DND-41 (cell line): ENCODE results near the gene GPR39.

Source experiments
- ATAC-seq: fragments of 200-7000 bp; cut with Tn5 transposase; 3 replicates; pipeline ENCODE4 v1.9.1; 2021; ENCODE audit warnings: low read depth; ENCODE audit not compliant: insufficient read depth
- DNase-seq: peaks from one replicate; pipeline ENCODE4 v3.0.0-alpha.2; 2020
- H2AFZ ChIP-seq: 2 replicates; pipeline ENCODE4 v1.6.0; 2012; ENCODE audit warnings: low read depth, low read length
- H3K27ac ChIP-seq: 2 replicates; pipeline ENCODE4 v1.5.1; 2012; ENCODE audit warnings: low read length, inconsistent platforms
- H3K27me3 ChIP-seq: fragments of 200-600 bp; sonication (generic); 2 replicates; pipeline ENCODE4 v1.6.0; 2012; ENCODE audit warnings: low read length, mild to moderate bottlenecking, inconsistent platforms; ENCODE audit not compliant: insufficient read depth, poor library complexity
- H3K36me3 ChIP-seq: 2 replicates; pipeline ENCODE4 v1.5.1; 2012; ENCODE audit warnings: low read length, inconsistent platforms; ENCODE audit not compliant: insufficient read depth
- H3K4me1 ChIP-seq: 2 replicates; pipeline ENCODE4 v1.5.1; 2012; ENCODE audit warnings: mild to moderate bottlenecking, low read length; ENCODE audit not compliant: insufficient read depth
- H3K4me2 ChIP-seq: 2 replicates; pipeline ENCODE4 v1.6.0; 2012; ENCODE audit warnings: mild to moderate bottlenecking, moderate library complexity, low read length, inconsistent platforms; ENCODE audit not compliant: insufficient read depth
- H3K4me3 ChIP-seq, 2 experiments: fragments of 200-600 bp in 1 of 2; shearing (Covaris generic) in 1 of 2; 2 replicates each; pipeline ENCODE4 v1.5.1; 2012 to 2016; ENCODE audit warnings: inconsistent platforms in 2 of 2, low read length in 2 of 2, mild to moderate bottlenecking in 2 of 2, low read depth in 1 of 2, moderate library complexity in 1 of 2
- H3K79me2 ChIP-seq: 2 replicates; pipeline ENCODE4 v1.6.0; 2012; ENCODE audit warnings: low read length, inconsistent platforms; ENCODE audit not compliant: insufficient read depth
- H3K9ac ChIP-seq: 2 replicates; pipeline ENCODE4 v1.6.0; 2012; ENCODE audit warnings: low read depth, mild to moderate bottlenecking, inconsistent platforms, low read length, moderate library complexity
- H3K9me3 ChIP-seq: 2 replicates; pipeline ENCODE4 v1.5.1; 2012; ENCODE audit warnings: low read length, moderate library complexity, mild to moderate bottlenecking, inconsistent platforms; ENCODE audit not compliant: insufficient read depth, severe bottlenecking
- H4K20me1 ChIP-seq: 2 replicates; pipeline ENCODE4 v1.6.0; 2012; ENCODE audit warnings: low read length; ENCODE audit not compliant: insufficient read depth
- CTCF ChIP-seq: IDR thresholded peaks from 2 replicates; pipeline ENCODE4 v1.5.1; 2012; ENCODE audit warnings: borderline replicate concordance, low read length, moderate library complexity, mild to moderate bottlenecking; ENCODE audit not compliant: poor library complexity, severe bottlenecking; ENCODE audit errors: extremely low read depth
- EZH2 ChIP-seq: IDR thresholded peaks from 3 replicates; pipeline ENCODE4 v1.6.1; 2012; ENCODE audit warnings: borderline replicate concordance, low read depth, mild to moderate bottlenecking, moderate library complexity, low read length, inconsistent platforms; ENCODE audit not compliant: severe bottlenecking

The GPR39 gene

GRCh38 chr2:132438691-132439090 lies 22.1 kb downstream of the GPR39 start:
- no peaks in the 10 kb centered on the region for H4K20me1 ChIP-seq
- H3K36me3 ChIP-seq = no peaks in the 10 kb centered on the region
- H3K4me3 ChIP-seq = no peak overlapping the region
- no peak for TF ChIP-seq EZH2
- no peak for TF ChIP-seq CTCF
- ATAC-seq = no peak
- no peak overlapping the region for H3K9ac ChIP-seq
- no peak overlapping the region for H3K4me2 ChIP-seq
- no peaks in the 10 kb centered on the region for H3K79me2 ChIP-seq
- H2AFZ ChIP-seq = no peak overlapping the region
- no peaks in the 10 kb centered on the region for H3K9me3 ChIP-seq
- no peaks in the 10 kb centered on the region for H3K27me3 ChIP-seq
- DNase-seq = no peak
- H3K27ac ChIP-seq = no peak overlapping the region
- H3K4me1 ChIP-seq = no peaks in the 10 kb centered on the region

GRCh38 chr2:132439703-132440398 lies 23.2 kb downstream of the GPR39 start:
- no peak overlapping the region for H3K4me2 ChIP-seq

GRCh38 chr2:132441051-132441450 lies 24.4 kb downstream of the GPR39 start:
- no peaks in the 10 kb centered on the region for H4K20me1 ChIP-seq
- H3K9ac ChIP-seq = no peak overlapping the region
- H3K79me2 ChIP-seq = no peaks in the 10 kb centered on the region
- H3K4me3 ChIP-seq = no peak overlapping the region
- no peak overlapping the region for H2AFZ ChIP-seq
- no peaks in the 10 kb centered on the region for H3K27me3 ChIP-seq
- H3K27ac ChIP-seq = no peak overlapping the region
- ATAC-seq (no peak), DNase-seq (no peak)
- no peak for TF ChIP-seq CTCF
- TF ChIP-seq EZH2 = no peak
- H3K36me3 ChIP-seq = no peaks in the 10 kb centered on the region
- no peaks in the 10 kb centered on the region for H3K9me3 ChIP-seq
- H3K4me1 ChIP-seq = no peaks in the 10 kb centered on the region
- H3K4me2 ChIP-seq = no peak overlapping the region

More at GRCh38 chr2:132439703-132440398, 23.2 kb downstream of the GPR39 start:
- H4K20me1 ChIP-seq = no peaks in the 10 kb centered on the region
- no peak for ATAC-seq
- H3K36me3 ChIP-seq = no peaks in the 10 kb centered on the region
- no peaks in the 10 kb centered on the region for H3K27me3 ChIP-seq
- H3K79me2 ChIP-seq = no peaks in the 10 kb centered on the region
- no peak overlapping the region for H3K9ac ChIP-seq
- no peak overlapping the region for H3K4me3 ChIP-seq
- H3K9me3 ChIP-seq = no peaks in the 10 kb centered on the region
- no peak overlapping the region for H2AFZ ChIP-seq
- TF ChIP-seq CTCF (no peak), EZH2 (no peak)
- no peak for DNase-seq
- no peak overlapping the region for H3K27ac ChIP-seq
- H3K4me1 ChIP-seq = no peaks in the 10 kb centered on the region
